K562 (cell line): ENCODE results near the gene KRT83.

ENCODE experiments used
- CHD1 ChIP-seq: fragments of 200-600 bp; sonication (generic); IDR thresholded peaks from one replicate; pipeline ENCODE4 v1.6.1; 2012; ENCODE audit warnings: mild to moderate bottlenecking, moderate library complexity, low read length, inconsistent platforms
- MAFK ChIP-seq: IDR thresholded peaks from 2 replicates; pipeline ENCODE4 v1.6.1; 2011; ENCODE audit warnings: low read length, improper control_type of control experiment
- MTA3 ChIP-seq: fragments of 450-650 bp; formaldehyde crosslinking; IDR thresholded peaks from 2 replicates; pipeline ENCODE4 v1.6.1; 2017; ENCODE audit warnings: mild to moderate bottlenecking, borderline replicate concordance
- RBM22 ChIP-seq: fragments of 200-400 bp; formaldehyde crosslinking; IDR thresholded peaks from 2 replicates; pipeline ENCODE4 v1.6.1; 2018; ENCODE audit warnings: low read length, low read depth; ENCODE audit not compliant: poor library complexity, severe bottlenecking
- RBM39 ChIP-seq: fragments of 200-400 bp; formaldehyde crosslinking; optimal IDR thresholded peaks from 2 replicates; pipeline ENCODE3; 2018; ENCODE audit warnings: low read depth, low read length

DNA sequence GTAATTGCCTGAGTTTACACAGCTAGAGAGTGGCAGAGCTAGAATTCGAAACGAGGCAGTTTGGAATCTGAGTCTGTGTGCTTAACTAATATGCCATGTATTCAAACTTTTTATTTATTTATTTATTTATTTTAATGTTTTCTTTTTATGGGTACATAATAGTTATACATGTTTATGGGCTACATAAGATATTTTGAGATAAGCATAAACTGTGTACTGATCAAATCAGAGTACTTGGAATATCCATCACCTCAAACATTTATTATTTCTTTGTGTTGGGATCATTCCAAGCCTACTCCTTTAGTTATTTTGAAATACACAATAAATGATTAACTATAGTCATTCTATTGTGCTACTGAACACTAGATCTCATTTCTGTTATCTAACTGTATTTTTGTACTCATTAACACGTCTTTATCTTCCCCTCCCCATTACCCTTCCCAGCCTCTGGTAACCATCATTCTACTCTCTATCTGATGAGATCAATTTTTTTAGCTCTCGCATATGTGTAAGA, 22.5 kb downstream of the KRT83 start:
- TF ChIP-seq CHD1: no peak
- TF ChIP-seq RBM22: no peak
- no peak for TF ChIP-seq MTA3
- TF ChIP-seq MAFK: no peak
- TF ChIP-seq RBM39: no peak
